GM06990 (cell line): ENCODE measurements around the gene TECTA.
"Not testable (repeated sequence)": the region's sequence is repeated elsewhere in the genome, so short reads cannot be mapped to it uniquely, and the experiment has no call there.

Experiments
- DNase-seq: peaks from one replicate; pipeline ENCODE4 v3.0.0-alpha.2; 2011; ENCODE audit not compliant: insufficient read length; ENCODE audit errors: extremely low read depth
- H3K27me3 ChIP-seq: replicated peaks from 2 replicates; pipeline ENCODE4 v1.6.0; 2011; ENCODE audit warnings: low read length; ENCODE audit not compliant: control insufficient read depth, insufficient read depth
- H3K36me3 ChIP-seq: 2 replicates; pipeline ENCODE4 v1.5.1; 2011; ENCODE audit warnings: low read length; ENCODE audit not compliant: control insufficient read depth, insufficient read depth
- H3K4me3 ChIP-seq: replicated peaks from 2 replicates; pipeline ENCODE4 v1.5.1; 2011; ENCODE audit warnings: low read depth, mild to moderate bottlenecking, control low read depth, low read length
- TF ChIP-seq, protein P1 (sequence below): IDR thresholded peaks from 2 replicates; pipeline ENCODE4 v1.5.1; 2011; ENCODE audit warnings: low read length, control low read depth, mild to moderate bottlenecking, inconsistent platforms; ENCODE audit not compliant: insufficient read depth, poor library complexity, severe bottlenecking

Gene TECTA

DNA sequence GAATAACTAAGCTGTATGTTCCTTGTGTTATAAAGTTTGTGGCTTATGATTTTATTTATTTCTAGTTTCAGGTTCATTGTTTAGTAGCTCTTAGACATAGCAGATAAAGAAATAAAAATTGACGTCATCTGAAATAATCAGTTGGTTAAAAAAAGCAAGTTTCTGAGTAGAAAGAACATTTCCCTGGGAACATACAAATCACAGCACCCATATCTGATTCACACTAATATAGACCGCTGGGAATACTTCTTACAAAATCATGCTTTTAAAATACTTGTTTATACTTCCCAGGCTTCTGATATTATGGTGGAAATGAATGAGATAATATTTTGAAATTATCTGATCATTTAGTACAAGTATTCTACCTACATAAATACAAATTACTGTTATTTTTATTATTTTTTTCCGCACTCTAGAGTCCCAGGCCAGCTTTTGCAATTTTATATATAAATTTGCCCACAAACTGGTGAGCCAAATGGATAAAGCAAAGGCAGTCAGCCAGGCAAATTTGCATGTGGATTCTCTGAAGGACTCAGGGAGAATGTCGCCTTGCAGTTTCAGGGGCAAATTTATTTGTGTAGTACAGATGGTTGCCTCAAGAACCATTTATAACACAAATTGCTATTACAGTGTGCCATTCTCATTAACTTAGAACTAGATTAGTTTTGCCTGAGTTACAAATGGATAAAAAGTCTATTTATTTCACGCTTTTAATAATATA, 128.6 kb downstream of the TECTA start:
- Histone ChIP-seq H3K27me3 (no peaks in the 10 kb centered on the region), H3K36me3 (no peaks in the 10 kb centered on the region), H3K4me3 (no peak overlapping the region)
- TF ChIP-seq, protein P1, sequence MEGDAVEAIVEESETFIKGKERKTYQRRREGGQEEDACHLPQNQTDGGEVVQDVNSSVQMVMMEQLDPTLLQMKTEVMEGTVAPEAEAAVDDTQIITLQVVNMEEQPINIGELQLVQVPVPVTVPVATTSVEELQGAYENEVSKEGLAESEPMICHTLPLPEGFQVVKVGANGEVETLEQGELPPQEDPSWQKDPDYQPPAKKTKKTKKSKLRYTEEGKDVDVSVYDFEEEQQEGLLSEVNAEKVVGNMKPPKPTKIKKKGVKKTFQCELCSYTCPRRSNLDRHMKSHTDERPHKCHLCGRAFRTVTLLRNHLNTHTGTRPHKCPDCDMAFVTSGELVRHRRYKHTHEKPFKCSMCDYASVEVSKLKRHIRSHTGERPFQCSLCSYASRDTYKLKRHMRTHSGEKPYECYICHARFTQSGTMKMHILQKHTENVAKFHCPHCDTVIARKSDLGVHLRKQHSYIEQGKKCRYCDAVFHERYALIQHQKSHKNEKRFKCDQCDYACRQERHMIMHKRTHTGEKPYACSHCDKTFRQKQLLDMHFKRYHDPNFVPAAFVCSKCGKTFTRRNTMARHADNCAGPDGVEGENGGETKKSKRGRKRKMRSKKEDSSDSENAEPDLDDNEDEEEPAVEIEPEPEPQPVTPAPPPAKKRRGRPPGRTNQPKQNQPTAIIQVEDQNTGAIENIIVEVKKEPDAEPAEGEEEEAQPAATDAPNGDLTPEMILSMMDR: no peak
- DNase-seq: no peak

DNA sequence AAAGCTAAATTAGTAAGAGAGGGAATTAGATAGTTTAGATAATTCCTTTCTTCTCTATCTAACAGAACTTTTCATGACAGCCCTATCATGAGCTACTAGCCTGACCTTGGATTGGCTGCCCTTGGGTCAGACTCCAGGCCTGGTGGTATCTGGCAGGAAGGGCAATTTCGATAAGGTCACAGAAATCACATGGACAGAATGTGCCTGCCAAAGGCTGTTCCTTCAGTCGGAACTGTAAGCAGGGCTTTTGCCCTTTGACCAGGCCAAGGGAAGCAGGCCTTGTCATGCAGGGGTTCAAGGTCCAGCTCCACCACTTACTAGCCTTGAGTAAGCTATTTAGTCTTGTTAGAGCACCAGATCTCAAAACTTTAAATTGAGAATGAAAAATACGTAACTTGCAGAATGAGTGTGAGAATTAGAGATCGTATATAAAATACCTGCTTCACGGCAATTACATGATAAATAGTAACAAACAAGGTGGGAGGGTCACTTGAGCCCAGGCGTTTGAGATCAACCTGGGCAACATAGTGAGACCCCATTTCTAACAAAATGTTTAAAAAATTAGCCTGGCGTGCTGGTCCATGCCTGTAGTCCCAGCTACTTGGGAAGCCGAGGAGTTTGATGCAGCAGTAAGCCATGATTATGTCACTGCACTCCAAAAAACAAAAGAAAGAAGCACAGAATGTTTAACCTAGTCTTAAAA, 130.7 kb downstream of the TECTA start:
- no peak for DNase-seq
- no peaks in the 10 kb centered on the region for H3K36me3 ChIP-seq
- H3K4me3 ChIP-seq: no peak overlapping the region
- no peaks in the 10 kb centered on the region for H3K27me3 ChIP-seq
- TF ChIP-seq, protein P1: no peak

DNA sequence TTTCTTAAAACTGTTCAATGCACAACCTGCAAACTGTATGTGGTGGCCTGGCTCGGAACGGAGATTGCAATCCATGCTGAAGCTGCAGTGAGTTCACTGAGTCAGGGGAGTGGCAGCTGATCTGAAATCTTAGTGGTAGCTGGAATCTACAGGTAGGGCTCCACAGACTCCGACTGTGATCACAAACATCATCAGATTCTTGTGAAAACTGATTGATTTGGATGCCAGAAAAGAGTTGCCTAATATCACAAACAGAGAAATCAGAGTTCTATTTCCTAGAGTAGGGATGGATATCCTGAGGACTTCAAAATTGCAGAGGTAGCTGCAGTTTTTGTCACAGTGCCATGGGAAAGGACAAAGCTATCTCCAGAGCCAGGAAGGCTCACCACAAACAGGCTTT, 134.0 kb downstream of the TECTA start:
- Histone ChIP-seq H3K36me3 (no peaks in the 10 kb centered on the region), H3K27me3 (no peaks in the 10 kb centered on the region), H3K4me3 (no peak overlapping the region)
- TF ChIP-seq, protein P1: no peak
- no peak for DNase-seq

DNA sequence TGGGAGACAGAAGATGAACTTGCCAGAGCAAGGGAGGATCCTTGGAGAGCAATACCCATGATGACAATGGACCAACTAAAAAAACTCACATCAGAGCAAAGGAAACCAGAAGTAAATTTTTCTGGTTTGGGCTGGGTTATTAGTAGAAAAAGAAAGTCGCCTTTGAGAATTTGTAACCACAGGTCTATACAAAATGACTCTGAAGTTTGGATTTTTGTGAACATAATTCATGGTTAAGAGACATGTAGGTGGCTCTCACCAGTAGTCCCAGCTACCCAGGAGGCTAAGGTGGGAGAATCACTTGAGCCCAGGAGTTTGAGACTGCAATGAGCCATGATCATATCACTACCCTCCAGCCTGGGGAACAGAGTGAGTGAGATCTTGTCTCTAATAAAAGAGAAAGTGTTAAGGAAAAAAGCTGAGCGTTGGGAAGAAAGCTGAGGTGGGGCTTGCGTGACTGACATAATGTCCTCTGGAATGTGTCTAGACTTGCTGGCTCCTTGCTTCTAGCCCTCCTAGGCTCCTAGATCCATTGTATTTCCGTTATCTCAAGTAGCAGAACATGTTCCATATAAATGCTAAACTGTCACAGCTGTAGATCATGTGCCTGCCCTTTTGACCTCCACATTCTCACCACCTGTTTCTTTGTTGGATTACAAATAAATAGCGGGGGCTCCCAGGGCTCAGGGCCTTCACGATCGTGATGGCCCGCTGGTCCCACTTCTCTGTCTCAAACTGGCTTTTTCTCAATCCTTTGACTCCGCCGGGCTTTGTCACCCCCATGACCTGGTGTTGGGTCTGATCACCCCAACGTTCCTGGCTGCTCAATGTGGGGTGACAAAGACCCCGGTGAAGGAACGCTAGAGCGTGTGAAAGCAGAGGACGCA, 135.3 kb downstream of the TECTA start:
- DNase-seq: peak; percentile 32
- H3K4me3 ChIP-seq: peak overlapping the region; percentile 23
- H3K36me3 ChIP-seq: no peaks in the 10 kb centered on the region
- TF ChIP-seq, protein P1: no peak
- H3K27me3 ChIP-seq: no peaks in the 10 kb centered on the region

DNA sequence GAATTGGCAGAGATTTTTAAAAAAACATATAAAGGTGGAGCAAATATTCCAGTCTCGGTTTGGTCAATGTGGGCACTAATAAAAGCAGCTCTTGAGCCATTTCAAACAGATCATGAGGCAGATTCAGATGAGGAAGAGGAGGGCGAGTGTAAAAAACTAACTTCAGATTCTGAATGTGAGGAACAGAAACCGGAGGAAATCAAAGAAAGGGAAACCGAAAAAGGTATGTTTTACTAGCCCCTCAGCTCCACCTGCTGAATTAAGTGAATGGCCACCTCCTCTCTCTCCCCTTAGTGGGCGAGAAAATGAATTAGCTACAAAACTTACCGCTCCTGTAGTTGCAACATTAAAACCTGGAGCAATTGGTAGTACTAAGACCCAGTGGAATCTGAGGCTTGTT, 136.2 kb downstream of the TECTA start:
- not testable (repeated sequence) for H3K36me3 ChIP-seq, H3K27me3 ChIP-seq
- DNase-seq: peak; percentile 42
- H3K4me3 ChIP-seq: peak overlapping the region; percentile 34
